GM21717 (cell line): Measurements from ENCODE around the gene KMT5C.

Experiments used
- ATAC-seq: cut with Tn5 transposase; IDR thresholded peaks from one replicate; pipeline ENCODE4 v1.9.1; 2021; ENCODE audit warnings: mild to moderate bottlenecking, moderate library complexity; ENCODE audit not compliant: unreplicated experiment

Gene KMT5C

GRCh38 chr19:55365245-55365644 lies 25.6 kb downstream of the KMT5C start:
- no peak for ATAC-seq

DNA sequence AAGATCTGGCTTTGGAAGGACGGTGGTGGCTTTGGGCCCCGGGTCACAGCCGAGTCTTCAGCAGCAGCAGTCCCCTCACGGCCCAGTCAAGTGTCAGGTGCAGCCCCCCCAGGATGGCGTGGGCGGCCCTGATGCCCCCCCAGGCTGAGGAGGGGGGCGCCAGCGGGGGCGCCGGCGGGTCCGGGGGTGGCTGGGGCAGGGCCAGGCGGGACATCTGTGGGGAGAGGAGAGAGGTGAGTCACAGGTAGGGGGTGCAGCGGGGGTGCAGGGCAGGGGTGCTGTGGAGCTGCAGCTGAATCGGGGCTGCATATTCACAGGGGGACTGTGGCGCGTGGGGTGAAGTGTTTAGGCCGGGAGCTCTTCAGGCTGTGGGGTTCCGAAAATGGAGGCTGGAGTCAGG lies 26.3 kb downstream of the KMT5C start:
- no peak for ATAC-seq

GRCh38 chr19:55366790-55367189 lies 27.1 kb downstream of the KMT5C start:
- ATAC-seq: no peak

GRCh38 chr19:55368106-55368505 lies 28.4 kb downstream of the KMT5C start:
- no peak for ATAC-seq

DNA sequence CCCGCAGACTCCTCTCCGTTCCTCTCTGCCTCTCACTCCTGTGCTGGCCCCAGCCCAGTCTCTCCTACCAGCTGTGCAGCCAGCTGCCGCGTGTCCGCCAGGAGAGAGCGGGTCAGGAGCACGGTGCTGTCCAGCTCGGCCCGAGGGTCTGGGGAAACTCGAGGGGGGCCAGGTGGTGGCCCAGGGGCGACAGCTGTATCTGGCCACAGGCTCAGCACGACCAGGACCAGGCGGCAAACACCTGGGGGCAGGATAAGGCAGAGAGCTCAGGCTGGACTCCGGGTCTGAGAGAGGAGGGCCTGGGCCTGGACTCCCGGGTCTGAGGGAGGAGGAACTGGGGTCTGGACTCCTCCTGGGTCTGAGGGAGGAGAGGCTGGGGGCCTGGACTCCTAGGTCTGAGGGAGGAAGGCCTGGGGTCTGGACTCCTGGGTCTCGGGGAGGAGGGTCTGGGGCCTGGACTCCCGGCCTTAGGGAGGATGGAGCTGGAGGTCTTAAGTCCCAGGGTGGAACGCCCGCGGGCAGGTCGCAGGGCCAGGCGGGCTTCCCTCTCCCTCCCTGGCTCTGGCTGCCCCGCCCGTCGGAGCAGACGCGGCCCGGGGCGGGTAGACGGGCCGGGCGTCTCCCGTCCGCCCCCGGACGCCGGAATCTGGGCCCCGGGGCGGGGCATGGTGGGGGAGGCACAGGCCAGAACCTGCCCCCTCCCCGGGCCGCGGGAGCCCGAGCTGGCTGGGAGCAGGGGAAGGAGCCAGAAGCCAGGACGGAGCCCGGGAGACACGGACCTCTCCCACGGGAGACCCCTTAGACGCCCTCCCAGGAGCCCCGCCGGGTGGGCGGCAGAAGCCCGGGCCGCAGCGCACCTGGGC lies 29.3 kb downstream of the KMT5C start:
- no peak for ATAC-seq

DNA sequence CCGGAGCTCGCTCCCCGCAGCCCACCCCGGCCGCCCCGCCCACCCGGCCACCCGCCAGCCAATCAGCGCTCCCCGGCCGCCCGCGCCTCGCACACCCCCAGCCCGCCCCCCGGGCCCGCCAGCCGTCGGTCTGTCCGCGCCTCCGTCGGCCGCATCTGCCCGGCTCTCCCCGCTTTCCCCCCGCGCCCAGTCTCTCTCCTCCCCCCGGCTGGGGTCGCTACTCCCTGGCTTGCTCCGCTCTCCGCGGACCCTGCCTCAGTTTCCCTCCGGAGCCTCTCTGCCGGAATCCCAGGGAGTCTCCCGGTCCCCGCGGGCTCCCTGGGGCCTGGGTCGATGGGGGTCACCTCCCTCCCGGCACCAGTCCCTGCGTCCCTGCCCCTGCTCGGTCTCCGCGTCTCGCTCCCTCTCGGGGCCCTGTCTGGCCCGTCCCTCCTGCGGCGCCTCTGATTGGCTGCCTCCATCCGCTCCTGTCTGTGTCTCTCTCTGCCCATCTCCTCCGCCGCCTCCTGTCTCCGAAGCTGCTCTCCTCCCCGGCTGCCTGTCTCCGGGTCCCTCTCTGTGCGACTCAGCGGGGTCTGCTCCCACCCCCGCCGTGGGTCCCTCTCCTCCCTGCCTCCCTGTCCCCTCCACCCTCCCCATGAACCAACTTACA lies 30.1 kb downstream of the KMT5C start:
- ATAC-seq: no peak

GRCh38 chr19:55370305-55370988 lies 30.8 kb downstream of the KMT5C start, which contains the start of gene IL11:
TSS of gene IL11 (minus strand) at chr19:55370463. CDS start at chr19:55370310, 153 bp downstream.
- ATAC-seq: no peak

DNA sequence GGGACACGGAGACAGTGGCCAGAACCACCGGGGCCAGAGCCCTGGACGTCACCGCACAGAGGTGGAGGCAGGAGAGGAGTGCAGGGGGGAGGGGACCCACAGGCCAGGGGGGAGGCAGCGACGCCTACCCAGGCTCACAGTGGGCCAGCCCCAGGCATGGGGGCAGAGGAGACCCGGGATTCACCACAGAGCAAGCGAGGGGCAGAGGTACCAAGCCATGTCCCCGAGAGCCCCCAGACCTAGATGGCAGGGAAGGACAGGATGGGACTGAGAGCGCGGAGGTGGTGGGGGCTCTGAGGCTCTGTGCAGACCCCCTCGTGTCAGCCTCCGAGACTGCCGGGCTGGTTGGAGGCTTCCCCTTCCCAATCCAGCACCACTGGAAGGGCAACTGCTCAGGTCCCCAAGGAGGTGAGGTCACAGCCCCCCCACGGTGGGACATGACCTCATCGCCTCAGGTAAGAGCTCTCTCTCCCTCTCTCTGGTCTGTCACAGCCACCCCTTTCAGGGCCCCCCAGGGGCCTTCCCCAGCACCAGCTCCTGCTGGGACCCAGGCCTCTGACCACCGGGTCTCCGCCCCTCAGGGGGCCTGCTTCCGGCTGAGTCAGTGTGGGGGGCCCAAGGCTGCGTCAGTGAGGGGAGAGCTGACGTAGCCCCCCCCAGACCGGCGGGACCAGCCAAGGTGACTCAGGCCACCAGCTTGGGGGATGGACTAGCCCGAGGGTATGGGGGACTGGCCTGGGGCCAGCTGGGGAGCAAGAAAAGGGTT lies 32.8 kb downstream of the KMT5C start:
- ATAC-seq: no peak

DNA sequence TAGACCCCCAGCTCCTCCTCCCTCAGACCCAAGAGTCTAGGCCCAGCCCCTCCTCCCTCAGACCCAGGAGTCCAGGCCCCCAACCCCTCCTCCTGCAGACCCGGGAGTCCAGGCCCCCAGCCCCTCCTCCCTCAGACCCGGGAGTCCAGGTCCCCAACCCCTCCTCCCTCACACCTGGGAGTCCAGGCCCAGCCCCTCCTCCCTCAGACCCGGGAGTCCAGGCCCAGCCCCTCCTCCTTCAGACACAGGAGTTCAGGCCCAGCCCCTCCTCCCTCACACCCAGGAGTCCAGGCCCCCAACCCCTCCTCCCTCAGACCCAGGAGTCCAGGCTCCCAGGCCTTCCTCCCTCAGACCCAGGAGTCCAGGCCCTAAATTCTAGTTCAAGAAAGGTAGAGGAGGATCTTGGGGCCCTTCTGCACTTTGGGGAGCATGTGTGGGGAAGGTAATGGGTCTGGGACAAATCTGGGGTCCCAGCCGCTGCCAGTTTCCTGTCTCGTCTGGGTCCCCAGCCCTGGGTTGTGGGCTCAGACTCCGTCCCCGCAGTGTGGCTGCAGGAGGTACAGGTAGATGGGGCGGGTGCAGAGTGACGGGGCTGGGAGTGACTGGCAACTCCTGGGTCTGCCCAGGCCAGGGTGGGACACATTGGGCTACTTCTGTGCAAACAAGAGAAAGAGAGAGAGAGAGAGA lies 33.8 kb downstream of the KMT5C start:
- no peak for ATAC-seq

- no peak for ATAC-seq
Observed at GRCh38 chr19:55373993-55374757, 34.5 kb downstream of the KMT5C start.

DNA sequence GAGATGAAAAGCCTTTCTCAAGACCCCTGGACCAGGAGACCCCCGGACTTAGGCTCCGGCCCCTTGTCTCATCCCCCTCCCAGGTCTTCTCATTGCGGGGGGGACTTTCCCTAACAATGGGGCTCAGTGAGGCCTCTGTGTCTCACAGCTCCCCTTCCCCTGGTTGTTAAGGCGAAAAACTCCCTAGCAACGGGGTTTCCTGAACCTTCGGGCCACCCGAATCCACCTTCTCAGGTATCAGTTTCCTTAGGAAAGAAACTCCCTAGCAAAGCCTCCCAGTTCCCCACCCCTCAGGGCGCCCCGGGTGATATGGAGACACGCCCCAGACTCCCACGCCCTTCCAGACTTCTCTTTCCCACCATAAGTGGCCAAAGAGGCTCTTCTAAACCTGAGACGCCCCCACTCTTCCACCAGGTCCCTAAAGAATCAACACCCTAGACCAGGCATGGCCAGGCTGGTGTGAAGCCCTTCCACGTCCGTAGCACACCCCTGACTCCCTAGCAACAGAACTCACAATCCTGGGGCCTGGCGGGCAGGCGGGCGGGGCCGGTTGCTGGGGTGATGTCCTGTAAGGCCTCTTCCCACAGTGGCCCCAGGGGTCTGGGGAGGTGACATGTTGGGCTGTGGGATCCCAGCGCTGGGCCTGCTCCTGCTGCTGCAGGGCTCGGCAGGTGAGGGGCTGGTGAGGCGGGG lies 36.7 kb downstream of the KMT5C start, which contains the start of gene TMEM190:
TMEM190 (plus strand) TSS at position 586 of the 693 bp plus-strand sequence; CDS start at position 614, 28 bp downstream.
- ATAC-seq: no peak

- ATAC-seq: no peak
Observed at GRCh38 chr19:55377356-55378131, 37.9 kb downstream of the KMT5C start.

GRCh38 chr19:55379174-55379573 lies 39.5 kb downstream of the KMT5C start:
- no peak for ATAC-seq

- ATAC-seq: no peak
Observed at GRCh38 chr19:55382013-55382412, 42.3 kb downstream of the KMT5C start.

- no peak for ATAC-seq
Observed at GRCh38 chr19:55382522-55383054, 42.9 kb downstream of the KMT5C start.

- no peak for ATAC-seq
Observed at GRCh38 chr19:55383279-55384130, 43.8 kb downstream of the KMT5C start.
